ENCODE results near the gene SMAD7.
A peak's percentile ranks its signal among the peaks of the same experiment; 100 is the strongest.

The SMAD7 gene

DNA sequence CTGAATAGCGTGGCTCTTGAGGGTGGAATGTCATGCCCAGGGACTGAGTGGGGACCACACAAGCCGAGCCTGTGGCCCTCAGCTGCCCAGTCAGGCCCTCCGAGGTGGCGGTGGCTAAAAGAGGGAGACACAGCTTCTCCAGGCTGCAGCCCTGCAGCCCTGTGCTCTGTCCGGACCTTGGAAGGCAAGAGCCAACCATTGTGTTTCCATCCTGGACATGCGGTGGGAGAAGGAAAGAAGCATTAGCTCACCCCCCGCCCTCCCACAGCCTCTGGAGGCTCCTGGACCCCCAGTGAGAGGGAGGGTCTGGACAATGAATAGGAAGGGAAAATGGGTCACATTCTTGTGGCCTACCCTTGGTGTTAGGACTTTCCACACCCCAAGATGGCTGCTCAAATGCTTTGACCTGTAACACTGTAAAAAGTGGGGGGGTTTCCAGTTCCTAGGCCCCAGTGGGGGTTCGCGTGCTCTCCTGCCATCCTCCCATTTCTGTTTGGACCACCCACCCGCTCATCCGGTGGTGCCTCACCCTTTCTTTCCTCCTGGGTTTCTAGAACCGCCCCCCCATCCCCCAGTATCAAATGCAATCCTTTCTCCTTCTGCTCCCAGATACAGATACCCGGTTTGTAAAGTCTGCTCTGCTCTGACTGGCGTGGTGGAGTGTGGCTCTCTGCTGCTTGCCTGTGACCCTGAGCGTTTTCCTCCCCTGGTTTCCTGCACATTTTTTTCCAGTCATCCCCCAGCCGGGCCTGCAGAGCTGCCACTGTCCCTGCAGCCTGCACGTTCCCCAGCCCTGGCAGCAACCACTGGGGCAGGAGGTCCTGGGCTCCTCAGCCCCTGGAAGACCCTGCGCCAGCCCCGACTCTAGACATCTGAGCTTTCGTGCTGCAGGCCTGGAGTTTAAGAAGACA, 36.3 kb upstream of the SMAD7 start:
- DNase-seq (ENCODE audit: low read depth in 4 of 4, low spot score in 1 of 4) = no peak

DNA sequence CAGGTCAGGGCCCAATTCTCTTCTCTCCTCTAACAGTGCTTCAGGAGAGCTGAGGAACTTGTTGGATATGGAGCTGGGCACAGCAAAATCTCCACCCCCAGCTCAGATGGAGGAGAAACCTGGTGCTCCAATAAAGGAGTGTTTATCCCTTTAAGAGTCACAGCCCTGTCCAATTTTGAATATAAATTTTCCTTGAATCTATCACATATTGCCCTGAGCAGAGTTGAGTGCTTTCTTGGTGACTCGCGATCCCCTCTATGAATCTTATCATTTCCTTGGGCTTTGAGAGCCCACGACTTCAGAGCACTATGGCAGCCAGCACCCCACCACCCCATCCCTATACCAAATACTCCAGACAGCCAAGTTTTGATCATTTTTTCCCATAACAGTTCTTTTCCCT, 34.4 kb upstream of the SMAD7 start:
- no peak for DNase-seq (ENCODE audit: low read depth in 4 of 4, low spot score in 1 of 4)

DNA sequence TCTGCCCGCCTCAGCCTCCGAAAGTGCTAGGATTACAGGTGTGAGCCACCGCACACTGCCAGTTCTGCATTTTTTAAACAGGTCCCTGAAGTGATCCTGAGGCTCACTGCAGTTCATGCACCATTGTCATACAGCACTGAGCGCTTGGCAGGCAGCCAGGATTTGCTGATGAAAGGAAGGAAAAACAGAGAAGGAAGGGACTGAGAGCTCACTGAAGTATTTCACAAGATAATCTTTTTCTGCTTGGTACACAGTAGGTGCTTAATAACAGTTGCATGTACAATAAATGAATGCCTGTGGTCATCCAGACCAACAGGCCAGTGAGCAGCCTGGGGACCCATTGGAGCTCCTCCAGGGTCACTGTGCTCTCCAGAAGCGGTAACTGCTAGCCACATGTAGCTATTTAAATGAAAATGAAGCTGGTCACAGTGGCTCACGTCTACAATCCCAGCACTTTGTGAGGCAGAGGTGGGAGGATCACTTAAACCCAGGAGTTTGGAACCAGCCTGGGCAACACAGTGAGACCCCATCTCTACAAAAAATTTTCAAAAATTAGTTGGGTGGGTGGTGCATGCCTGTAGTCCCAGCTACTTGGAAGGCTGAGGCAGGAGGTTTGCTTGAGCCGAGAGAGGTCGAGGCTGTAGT, 33.1 kb upstream of the SMAD7 start:
- DNase-seq (ENCODE audit: low read depth in 4 of 4, low spot score in 1 of 4) = no peak

DNA sequence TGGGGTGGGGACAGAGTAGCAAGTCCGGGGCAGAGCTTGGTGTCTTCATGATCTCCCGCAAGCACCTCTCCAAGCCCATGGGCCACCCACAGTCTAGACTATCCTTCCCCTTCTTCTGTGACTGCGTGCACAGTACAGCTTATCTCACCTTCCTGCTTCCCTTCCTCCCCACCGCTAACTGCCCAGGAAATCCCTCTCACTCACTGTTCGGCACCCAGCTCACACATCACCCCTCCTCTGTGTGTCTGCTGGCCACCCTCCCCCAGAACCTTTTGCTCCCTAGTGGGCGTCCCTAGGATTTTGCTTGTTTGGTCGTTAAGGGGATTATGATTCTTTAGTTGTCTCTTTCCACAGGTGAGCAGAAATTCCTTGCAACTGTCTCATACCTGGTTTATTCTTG, 31.5 kb upstream of the SMAD7 start:
- DNase-seq (ENCODE audit: low read depth in 4 of 4, low spot score in 1 of 4) = no peak

DNA sequence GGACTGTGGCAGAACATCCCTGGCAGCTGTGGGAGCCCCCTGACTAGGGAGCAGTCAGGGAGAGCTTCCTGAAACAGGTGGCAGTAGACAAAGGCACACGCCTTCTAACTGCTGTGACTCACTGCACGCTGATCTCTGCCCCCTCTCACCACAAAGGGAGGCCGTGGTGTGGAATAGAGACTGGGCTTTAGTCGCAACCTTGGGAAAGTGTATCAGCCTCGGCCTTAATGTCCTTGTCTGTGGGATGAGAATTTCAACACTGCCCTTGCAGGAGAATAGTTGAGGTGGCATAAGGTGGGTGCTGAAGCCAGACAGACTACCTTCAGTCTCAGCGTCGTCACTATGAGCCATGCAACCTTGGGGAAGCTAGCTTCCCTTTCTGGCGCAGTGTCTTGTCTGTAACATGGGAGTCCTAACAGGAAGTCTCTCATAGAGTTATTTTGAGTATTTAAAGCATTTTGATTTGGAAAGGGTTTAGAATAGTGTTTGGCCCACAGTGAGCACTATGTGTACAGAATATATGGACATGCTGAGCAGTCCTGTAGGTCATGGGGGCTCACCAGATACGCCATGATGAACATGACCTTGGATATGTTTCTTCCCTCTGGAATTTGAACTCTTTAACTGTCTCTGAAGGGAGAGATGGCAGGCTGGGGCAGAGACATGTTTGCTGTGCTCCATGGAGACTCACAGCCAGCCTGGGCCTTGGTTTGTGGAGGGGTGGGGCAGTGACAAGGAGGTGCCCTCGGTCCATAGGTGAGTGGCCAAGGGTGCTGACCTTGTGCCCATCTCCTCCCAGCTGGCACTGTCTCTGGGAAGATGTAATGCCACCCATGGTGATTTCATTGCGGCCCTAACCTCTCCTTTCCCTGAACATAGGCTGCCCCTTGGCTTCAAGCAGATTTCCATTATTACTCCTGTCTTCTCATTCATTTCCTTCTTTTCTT, 29.5 kb upstream of the SMAD7 start:
- no peak for DNase-seq (ENCODE audit: low read depth in 4 of 4, low spot score in 1 of 4)

DNA sequence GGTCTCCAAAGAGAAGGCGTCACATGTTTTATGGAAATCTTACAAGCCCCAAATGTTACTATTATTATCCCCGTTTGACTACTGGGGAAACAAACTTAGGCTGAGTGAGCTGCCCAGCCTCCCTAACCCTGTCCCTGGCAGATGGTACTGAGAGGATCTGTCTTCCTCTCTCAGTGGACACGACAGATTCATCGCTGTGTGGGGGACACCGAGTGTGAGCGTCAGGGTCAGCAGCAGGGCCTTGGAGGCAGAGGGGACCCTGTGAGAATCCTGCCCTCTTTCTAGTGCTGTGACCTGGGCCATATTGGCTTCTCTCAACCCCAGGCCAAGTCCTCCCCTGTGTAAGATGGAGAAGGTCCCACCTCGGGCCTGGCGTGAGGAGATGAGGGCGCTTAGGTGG, 27.1 kb upstream of the SMAD7 start:
- DNase-seq (ENCODE audit: low read depth in 4 of 4, low spot score in 1 of 4) = no peak

DNA sequence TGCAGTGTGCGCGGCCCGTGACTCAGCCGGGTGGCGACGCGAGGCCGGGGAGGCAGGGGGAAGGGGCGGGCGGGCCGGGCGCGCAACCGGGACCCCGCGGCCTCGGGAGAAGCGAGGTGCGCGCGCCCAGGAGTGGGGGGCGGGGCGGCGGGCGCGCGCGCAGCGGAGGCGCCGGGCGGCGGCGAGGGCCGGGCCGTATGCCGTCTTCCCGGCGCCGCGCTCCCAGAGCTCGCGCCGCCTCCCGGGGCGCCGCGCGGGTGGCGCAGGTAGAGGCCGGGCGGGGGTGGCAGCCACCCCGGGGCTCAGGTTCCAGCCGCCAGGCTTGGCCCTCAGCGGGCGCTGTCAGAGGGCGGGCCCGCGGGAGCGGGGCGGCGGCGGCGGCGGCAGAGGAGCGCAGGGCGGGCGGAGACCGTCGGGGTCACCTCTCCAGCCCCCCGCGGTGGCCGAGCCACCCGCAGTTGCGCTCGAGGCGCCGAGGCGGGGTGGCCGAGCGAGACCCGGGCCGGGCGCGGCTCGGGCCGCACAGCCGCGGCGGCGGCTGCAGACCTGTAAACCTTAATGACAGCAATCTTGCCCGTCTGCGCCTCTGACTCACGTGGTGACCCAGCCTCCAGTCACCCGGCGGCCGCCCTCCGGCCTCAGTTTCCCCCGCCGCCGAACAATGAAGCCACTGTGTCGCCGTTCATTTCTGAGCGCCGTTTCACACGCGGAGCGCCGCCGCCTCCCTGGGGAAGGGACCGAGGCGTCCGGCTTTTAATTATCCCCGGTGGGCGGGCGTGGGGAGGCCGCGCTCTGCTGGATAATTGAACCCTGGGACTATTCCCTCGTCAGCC, 25.3 kb upstream of the SMAD7 start:
- DNase-seq (ENCODE audit: low read depth in 4 of 4, low spot score in 1 of 4) = peak in 3 of 4 experiments; percentile 20 to 50 (median 37)

DNA sequence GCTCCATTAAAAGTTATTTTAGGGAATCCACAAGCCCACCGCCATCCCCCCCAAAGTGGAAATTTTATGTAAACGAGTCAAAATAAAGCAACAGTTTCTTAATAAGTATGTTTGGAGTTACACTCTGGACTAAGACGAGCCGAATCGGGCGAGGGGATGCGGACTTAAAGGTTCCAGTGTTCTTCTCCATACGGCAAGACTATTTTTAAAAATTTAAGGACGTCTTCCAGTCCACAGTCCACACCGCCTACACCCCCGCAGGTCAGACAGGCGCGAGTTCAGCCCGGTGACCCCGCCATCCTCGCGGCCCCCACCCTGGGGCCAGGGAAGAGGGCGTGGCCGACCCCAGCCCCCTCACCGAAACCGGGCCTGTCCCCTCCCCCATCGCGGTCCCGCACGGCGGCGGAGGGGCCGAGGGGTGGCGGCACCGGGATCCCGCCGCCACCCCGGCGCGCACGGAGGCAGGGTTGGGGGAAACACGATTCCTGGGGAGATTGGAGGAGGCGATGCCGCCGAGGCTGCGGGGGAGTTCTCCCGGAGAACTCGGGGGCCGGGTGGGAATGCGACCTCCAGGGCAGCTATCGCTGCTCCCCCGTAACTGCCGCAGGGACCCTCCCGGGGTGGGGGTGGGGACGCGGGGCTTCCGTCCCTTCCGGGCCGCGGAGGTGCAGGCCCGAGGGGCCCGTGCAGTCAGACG, 24.5 kb upstream of the SMAD7 start:
- DNase-seq (ENCODE audit: low read depth in 4 of 4, low spot score in 1 of 4) = no peak

DNA sequence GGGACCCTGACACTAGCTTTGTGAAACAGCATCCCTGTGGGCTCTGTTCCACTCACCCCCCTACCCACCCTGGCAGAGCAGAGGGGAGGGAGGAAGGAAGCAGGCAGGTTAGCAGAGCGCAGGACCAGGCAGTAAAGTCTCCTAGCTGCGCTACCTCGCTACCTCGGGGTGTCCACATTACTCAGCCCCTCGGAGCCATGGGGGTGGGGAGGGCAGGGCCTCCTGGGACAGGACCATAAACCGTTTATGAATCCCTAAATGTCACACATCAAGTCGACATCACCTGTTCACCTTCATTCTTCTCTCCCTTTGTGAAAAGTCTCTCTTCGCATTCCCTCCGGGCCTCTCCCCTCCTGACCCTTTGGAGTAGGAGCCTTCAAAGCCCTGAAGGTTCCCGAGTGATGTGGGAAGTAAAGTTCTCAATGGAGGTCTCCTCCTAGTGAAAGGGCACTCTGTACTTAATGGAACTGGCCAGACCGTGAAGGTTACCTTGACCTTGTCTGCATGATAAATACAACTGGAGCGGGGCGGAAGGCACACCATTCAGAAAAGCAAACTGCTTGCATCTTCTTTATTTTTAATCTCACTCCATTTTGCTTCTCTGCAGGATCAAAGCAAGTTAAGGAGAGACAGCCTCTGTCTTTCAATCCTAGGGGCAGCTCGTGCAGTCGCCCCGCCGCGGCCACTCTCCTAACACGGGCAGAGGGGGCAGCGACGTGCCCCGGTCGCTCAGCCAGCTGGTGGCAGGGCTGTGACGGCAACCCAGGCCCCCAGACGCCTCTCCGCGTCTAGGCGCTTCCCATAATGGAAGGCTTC, 23.7 kb upstream of the SMAD7 start:
- no peak for DNase-seq (ENCODE audit: low read depth in 4 of 4, low spot score in 1 of 4)

DNA sequence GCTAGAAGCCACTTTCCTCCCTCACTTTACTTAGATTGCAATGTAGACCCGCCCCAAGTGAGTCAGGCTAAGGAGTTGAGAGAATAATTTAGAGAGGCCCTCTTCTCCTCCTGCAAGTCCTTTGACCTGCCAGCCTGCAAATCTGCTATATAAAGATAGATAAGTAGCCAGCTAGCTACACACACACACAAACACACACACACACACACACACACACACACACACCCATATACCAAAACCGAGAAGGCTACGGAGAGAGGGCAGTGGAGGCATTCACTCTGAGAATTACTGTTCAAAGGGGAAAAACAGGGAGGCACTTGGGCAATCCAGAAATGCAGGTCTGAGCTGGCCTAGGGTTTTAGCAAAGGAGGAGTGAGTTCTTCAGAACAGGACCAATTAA, 23.0 kb upstream of the SMAD7 start:
- DNase-seq (ENCODE audit: low read depth in 4 of 4, low spot score in 1 of 4) = no peak

DNA sequence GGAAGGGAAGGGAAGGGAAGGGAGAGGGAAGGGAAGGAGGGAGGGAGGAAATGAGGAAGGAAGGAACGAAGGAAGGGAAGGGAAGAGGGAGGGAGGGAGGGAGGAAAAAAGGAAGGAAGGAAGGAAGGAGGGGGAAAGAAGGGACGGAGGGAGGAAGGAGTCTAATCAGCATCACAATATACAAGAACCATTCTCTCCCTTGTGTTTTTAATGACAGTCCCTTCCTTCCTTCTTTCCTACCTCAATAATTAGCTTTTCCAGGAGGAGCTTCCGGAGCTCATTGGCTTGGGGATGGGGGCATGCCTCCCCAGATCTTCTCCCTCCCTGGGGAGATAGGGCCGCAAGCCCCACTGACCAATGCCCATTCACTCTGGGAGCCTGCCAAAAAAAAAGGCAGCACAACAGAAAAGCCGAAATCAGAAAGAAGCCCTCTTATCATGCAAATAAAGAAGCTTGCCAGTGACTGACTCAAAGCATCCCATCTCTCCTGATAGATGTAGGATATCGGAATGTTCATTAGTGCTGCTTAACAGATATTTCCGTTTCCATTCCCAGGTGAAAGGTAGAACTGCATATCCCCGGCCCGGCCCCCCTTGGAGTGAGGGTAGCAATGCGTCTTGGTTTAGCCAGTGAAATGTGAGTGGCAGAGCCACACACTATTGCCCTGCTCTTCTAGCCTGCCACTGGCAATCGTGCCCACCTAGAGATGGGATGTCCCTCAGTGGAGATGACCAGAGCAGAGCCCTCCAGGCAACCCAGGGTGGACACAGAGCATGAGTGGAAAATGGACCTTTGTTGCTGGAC, 17.8 kb upstream of the SMAD7 start:
- DNase-seq (ENCODE audit: low read depth in 4 of 4, low spot score in 1 of 4) = no peak

DNA sequence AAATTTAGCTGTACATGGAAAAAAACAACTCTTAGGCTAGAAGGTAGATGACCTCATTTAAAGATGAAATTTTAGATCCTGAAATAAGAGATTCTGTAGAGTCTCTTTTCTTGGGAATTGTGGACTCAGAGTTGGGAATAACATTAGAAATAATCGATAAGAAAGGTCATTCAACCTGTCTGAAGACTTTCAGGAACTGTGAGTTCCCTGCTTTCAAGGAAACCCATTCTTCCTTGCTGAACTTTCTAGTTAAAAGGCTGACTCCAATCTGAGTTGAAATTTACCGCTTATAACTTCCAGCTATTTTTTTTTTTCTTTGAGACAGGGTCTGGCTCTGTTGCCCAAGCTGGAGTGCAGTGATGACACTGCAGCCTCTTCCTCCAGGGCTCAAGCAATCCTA, 16.8 kb upstream of the SMAD7 start:
- DNase-seq (ENCODE audit: low read depth in 4 of 4, low spot score in 1 of 4) = no peak

DNA sequence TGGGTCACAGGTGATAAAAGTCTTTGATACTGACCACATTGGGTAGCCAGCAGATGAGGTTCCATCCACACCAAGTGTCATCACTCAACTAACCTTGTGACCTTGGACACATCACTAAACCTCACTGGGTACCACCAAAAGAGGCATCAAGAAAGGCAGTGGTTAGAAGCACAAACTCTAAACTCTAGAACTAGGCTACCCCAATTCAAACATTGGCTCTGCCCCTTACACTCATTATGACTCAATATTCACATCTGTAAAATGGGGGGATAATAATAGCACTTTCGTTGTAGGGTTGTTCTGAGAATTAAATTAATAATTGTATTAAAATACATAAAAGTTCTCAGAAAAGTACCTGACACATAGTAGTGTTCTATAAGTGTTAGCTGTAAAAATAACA, 15.8 kb upstream of the SMAD7 start:
- DNase-seq (ENCODE audit: low read depth in 4 of 4, low spot score in 1 of 4) = no peak

DNA sequence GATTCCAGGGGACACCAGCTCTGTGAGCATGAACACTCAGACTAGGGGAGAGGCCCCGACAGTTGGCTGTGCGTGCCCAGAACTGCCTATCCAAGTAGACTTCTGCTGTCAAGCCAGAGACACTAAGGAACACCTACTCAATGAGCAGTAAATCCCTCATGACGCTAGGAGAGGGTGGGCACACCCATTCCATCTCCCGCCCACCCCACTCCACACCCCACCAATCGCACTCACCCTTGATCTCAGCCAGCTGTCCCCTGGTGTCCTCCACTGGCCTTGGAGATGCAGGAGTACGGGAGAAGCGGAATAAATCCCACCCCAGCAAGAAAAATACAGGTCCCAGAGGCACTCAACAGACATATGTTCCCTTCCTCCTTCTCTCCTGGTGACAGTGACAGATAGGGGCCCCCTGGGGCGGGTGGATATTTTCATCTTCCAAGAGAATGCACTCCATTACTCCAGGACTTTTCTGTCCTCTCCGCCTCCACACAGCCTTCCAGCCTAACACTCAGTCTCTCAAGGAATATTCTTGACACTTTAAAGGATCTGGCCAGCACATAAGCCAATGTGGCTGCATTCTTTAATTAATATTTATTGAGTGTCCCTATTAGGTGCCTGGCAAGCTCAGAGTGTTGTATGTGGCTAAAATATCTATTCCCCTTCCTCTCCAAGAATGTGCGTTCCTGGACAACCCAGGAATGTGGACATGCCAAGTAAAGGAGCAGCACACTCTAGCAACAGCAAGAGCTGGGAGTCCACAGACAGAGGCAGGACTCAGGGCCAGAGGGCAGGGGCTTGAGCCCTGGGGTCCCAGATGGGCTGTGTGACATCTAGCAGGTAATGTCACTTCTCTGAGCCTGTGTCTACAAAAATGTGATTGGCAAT, 13.1 kb upstream of the SMAD7 start:
- no peak for DNase-seq (ENCODE audit: low read depth in 4 of 4, low spot score in 1 of 4)

DNA sequence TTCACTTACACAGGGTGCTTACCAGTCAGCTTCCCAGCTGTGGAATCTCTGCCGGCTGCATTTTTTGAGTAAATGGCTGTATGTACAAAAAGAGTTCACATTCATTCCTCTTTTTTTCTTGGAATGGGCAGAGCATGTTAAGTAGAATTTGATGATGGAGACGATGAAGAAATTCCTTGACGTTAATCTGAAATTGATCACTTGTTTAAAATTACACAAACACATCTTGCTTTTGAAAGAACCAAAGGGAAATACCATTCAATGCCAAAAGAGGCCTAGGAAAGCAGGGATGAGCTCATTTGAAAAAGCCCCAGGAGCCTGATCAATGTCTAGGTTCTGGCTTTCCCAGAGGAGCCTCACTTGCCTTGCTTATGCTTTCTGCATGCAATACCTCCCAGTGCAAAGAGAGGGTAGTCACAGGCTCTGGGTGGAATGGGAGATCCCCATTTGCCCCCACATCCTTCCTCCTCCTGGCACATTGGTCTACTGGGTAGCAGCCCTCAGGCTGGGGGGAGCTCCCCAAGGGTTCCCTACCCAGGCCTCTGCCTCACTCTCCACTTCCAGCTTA, 12.3 kb upstream of the SMAD7 start:
- DNase-seq (ENCODE audit: low read depth in 4 of 4, low spot score in 1 of 4) = no peak

DNA sequence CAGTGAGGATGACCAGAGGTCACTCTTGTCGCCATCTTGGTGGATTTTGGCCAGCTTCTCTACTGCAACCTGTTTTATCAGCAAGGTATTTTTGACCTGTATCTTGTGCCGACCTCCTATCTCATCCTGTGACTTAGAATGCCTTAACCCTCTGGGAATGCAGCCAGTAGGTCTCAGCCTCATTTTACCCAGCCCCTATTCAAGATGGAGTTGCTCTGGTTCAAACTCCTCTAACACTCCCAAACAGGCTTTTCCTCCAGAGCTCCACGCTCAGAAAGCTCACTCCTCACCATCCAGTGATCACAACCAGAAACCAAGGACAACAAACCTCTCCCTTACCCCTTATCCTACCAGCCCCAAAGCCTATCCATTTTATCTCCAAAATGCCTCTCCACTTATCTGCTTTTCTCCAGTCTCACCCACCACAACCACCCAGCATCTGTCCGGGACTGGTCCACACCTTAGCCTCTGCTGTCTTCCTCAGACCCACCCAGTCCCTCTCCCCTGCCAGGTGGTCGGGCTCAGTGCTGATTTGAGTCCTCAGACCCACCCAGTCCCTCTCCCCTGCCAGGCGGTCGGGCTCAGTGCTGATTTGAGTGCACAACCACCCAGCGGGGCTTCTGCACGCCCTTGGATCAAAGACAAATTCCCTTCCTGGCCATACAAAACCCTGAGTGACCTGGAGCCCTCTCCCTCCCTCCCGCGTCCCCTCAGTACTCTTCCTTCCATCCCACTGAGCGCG, 11.7 kb upstream of the SMAD7 start:
- DNase-seq (ENCODE audit: low read depth in 4 of 4, low spot score in 1 of 4) = no peak

All from stimulated activated CD4-positive, alpha-beta T cell treated with anti-CD3 and anti-CD28 coated beads, Interleukin-1b, Interleukin-23, amount 100 ng/mL, for 24 hours (primary cell).